GM18909 (cell line): ENCODE measurements around the gene USP27X.
A peak's percentile ranks its signal among the peaks of the same experiment; 100 is the strongest.

Experiments
- ATAC-seq: cut with Tn5 transposase; IDR thresholded peaks from one replicate; pipeline ENCODE4 v1.9.1; 2021; ENCODE audit warnings: mild to moderate bottlenecking; ENCODE audit not compliant: unreplicated experiment, poor library complexity

USP27X gene

GRCh38 chrX:49878834-49879655 lies at the start of gene USP27X:
Gene USP27X (plus strand): TSS chrX:49879484. CDS start chrX:49880308, 824 bp downstream.
- peak; percentile 94 for ATAC-seq

GRCh38 chrX:49838374-49838773 lies 40.9 kb upstream of the USP27X start:
- peak; percentile 55 for ATAC-seq

GRCh38 chrX:49840679-49841078 lies 38.6 kb upstream of the USP27X start:
- ATAC-seq: peak; percentile 57

- no peak for ATAC-seq
Measured at GRCh38 chrX:49842621-49843020, 36.7 kb upstream of the USP27X start.

GRCh38 chrX:49844611-49845010 lies 34.7 kb upstream of the USP27X start:
- ATAC-seq: no peak

GRCh38 chrX:49845701-49846403 lies 33.4 kb upstream of the USP27X start:
- ATAC-seq: peak; percentile 46

GRCh38 chrX:49846522-49846921 lies 32.8 kb upstream of the USP27X start:
- no peak for ATAC-seq

GRCh38 chrX:49848275-49848674 lies 31.0 kb upstream of the USP27X start:
- no peak for ATAC-seq

GRCh38 chrX:49850028-49850427 lies 29.3 kb upstream of the USP27X start:
- no peak for ATAC-seq

- no peak for ATAC-seq
Measured at GRCh38 chrX:49853661-49854060, 25.6 kb upstream of the USP27X start.

GRCh38 chrX:49856819-49857218 lies 22.5 kb upstream of the USP27X start:
- no peak for ATAC-seq

- no peak for ATAC-seq
Measured at GRCh38 chrX:49858341-49858740, 20.9 kb upstream of the USP27X start.

- no peak for ATAC-seq
Measured at GRCh38 chrX:49859491-49859890, 19.8 kb upstream of the USP27X start.

- no peak for ATAC-seq
Measured at GRCh38 chrX:49860867-49861535, 18.3 kb upstream of the USP27X start.

GRCh38 chrX:49862093-49862492 lies 17.2 kb upstream of the USP27X start:
- no peak for ATAC-seq

GRCh38 chrX:49868739-49869138 lies 10.5 kb upstream of the USP27X start:
- no peak for ATAC-seq

- ATAC-seq: no peak
Measured at GRCh38 chrX:49876750-49877149, 2.5 kb upstream of the USP27X start.

- no peak for ATAC-seq
Measured at GRCh38 chrX:49877397-49878101, 1.7 kb upstream of the USP27X start.

GRCh38 chrX:49878128-49878833 lies 1.0 kb upstream of the USP27X start:
- no peak for ATAC-seq
